Hematopoietic multipotent progenitor cell treated with erythropoietin and hydrocortisone succinate and interleukin-3 and kit ligand, for 6 days (in vitro differentiated cells): ENCODE results near the gene FFAR2.

ENCODE experiments used
- DNase-seq: peaks from one replicate; pipeline ENCODE4 v3.0.0-alpha.2; 2015

The FFAR2 gene

GRCh38 chr19:35427187-35427586 lies 20.9 kb upstream of the FFAR2 start:
- DNase-seq = no peak

DNA sequence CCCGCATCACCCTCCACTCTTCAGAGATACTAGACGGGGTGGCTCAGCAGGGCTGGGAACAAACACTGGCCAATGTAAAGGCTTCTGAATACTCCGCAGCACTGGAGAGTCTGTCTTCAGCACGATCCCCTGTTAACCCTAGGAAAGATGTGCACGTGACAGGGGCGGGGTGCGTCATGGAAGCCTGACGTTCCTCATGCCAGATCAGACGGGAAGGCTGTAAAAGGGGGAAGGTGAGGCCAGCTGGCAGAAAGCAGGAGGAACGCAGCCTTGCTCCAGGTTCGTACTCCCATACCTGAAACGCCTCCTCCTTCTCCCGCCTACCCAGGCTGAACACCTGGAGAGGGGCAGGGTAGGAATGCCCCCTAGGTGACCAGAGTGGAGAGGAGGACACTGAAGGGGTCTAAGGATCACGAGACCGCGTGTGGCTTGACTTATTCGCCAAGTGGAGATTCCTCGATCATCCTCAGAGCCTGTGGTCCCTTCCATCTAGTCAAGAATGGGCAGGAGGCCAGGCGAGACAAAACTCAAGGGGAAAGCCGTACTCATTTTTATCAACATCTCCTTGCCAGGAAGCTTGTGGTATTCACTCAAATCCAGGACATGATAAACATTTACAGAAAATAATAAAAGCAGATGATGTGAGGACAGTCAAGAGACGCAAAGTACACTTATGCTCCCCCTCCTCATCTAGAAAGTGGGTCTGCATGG lies 18.2 kb upstream of the FFAR2 start:
- DNase-seq = no peak

- DNase-seq = no peak
Observed at GRCh38 chr19:35430409-35431144, 17.5 kb upstream of the FFAR2 start.

DNA sequence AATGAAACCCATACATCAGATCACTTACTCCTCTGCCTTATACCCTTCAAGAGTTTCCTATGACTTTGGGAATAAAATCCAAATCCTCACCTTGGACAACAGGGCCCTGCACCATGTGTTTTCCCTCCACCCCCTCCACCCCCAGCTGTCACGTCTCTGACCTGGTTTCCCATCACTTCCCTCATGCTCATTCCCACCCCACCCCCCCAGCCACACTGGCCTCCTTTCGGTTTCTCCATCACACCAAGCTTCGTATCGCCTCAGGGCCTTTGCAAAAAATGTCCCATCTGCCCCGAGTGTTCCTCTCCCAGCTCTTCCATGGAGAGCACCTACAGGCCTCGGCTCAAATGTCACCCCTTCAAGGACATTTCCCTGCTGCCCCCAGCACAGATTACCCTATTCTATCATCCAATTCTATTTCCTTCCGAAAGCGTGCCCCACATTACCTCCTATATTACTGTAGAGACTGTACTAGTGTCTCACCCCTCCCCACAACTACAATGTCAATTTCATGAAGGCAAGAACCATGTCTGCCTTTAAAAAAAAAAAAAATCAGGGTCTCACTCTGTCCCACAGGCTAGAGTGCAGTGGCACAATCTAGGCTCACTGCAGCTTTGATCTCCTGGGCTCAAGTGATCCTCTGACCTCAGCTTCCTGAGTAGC lies 16.8 kb upstream of the FFAR2 start:
- no peak for DNase-seq

- DNase-seq = no peak
Observed at GRCh38 chr19:35432911-35433310, 15.1 kb upstream of the FFAR2 start.

DNA sequence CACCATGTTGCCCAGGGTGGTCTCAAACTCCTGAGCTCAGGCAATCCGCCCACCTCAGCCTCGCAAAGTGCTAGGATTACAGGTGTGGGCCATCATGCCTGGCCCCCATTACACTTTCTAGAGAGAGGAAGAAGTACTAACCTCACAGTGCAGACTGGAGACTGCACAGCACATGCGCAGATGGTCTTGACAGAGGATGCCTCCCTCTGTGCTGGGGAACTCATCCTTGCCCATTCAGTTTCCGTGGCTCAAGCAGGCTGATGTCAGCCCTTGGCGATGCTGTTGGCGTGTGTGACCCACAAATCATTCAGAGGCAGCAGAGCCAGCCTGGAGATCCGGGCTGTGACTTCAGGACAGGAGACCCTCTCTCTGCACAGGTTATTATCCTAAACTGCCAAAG lies 14.6 kb upstream of the FFAR2 start:
- no peak for DNase-seq

- DNase-seq = no peak
Observed at GRCh38 chr19:35435896-35436295, 12.2 kb upstream of the FFAR2 start.

GRCh38 chr19:35436477-35437405 lies 11.3 kb upstream of the FFAR2 start:
- DNase-seq = peak; percentile 68

- DNase-seq = no peak
Observed at GRCh38 chr19:35437406-35437951, 10.6 kb upstream of the FFAR2 start.

DNA sequence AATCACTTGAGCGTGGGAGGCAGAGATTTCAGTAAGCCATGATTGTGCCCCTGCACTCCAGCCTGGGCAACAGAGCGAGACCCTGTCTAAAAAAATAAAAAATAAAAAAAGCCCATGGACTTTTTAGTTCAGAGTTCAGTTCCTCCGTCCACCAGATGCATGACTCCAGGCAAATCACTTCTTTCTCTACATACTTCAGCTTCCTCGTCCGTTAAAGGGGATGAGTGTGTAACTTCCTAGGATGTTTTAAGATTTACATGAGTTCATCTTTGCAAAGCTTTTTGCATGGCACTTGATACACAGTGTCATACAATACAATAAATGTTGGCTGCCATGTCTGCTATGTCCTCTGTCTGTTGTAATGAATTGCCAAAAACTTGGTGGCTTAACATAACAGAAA lies 10.0 kb upstream of the FFAR2 start:
- no peak for DNase-seq

DNA sequence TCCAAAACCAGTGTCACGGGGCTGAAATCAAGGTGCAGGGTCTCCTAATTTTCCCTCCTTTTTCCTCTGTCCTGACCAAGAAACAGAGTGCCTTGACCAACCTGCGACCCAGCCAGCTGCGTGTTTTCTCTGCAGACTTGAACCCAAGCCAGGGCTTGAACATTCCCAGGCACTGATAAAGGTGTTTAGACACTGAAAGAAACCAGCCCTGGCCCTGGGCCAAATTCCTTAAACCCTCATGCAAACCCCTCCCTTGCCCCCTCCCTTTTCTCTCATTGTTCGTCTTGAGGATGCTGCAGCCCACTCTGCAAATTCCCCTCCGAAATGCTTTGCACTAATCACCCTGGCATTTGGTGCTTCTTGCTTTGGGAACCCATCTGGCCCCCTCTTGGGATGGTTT lies 9.5 kb upstream of the FFAR2 start:
- DNase-seq = no peak

- DNase-seq = no peak
Observed at GRCh38 chr19:35439921-35440320, 8.1 kb upstream of the FFAR2 start.

DNA sequence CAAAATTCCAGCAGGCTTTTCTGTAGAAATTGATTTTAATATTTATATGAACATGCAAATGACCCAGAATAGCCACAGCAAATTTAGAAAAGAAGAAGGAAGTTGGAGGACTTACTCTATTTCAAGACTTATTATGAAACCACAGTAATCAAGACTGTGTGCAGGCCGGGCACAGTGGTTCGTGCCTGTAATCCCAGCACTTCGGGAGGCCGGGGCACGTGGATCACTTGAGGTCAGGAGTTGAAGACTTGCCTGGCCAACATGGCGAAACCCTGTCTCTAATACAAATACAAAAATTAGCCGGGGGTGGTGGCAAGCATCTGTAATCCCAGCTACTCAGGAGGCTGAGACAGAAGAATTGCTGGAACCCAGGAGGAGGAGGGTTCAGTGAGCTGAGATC lies 6.0 kb upstream of the FFAR2 start:
- DNase-seq = peak; percentile 44

- no peak for DNase-seq
Observed at GRCh38 chr19:35444735-35445134, 3.3 kb upstream of the FFAR2 start.

DNA sequence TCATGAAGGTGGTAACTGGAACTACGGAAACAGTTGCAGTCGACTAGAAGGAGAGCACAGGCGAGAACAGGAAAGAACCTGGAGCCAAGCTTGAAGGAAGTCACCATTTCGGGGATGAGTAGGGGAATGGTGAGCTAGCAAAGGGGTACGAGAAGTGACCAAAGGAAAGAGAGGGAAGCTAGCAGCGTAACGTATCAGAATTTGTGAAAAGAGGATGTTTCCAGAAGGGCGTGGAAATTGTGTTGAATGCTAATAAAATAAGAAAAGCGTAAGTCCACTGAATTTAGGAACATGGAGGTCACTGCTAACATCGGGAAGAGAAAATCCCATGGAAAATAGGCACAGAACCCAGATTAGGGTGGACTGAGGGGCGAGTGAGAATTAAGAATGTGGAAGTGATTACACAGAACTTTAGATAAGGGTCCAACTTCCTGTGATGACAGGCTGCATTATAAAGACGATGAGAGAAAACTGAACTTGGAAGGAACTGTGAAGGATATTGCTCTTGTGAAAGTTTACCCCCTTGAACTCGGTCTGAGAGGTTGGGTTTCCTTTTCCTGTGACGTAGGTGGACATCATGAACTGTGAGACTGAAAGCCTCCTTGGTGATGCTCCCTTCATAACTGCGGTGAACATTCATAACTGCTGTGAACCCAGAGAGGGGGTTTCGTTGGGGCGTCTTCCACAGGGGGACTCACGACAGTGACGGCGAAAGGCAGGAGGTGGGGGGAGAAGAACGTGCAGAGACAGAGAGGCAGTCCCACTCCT lies 2.0 kb upstream of the FFAR2 start:
- peak; percentile 18 for DNase-seq

DNA sequence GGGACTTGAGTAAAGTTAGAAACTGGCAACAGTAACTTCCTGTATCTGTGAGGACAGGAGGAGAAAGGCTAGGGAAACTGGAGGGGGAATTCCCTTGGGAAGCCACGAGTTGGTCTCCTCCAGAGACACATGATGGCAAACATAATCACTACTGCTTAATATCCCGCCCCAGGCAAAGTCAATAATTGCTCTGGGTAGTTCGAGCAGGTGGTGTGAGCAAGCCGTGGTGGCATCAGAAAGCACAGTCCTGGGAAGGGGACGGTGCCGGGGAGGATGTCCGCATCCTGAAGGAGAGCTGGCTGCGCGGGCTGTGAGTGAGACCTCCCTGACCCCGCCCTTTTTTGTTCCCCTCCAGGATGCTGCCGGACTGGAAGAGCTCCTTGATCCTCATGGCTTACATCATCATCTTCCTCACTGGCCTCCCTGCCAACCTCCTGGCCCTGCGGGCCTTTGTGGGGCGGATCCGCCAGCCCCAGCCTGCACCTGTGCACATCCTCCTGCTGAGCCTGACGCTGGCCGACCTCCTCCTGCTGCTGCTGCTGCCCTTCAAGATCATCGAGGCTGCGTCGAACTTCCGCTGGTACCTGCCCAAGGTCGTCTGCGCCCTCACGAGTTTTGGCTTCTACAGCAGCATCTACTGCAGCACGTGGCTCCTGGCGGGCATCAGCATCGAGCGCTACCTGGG lies 1.4 kb downstream of the FFAR2 start:
- DNase-seq = no peak

DNA sequence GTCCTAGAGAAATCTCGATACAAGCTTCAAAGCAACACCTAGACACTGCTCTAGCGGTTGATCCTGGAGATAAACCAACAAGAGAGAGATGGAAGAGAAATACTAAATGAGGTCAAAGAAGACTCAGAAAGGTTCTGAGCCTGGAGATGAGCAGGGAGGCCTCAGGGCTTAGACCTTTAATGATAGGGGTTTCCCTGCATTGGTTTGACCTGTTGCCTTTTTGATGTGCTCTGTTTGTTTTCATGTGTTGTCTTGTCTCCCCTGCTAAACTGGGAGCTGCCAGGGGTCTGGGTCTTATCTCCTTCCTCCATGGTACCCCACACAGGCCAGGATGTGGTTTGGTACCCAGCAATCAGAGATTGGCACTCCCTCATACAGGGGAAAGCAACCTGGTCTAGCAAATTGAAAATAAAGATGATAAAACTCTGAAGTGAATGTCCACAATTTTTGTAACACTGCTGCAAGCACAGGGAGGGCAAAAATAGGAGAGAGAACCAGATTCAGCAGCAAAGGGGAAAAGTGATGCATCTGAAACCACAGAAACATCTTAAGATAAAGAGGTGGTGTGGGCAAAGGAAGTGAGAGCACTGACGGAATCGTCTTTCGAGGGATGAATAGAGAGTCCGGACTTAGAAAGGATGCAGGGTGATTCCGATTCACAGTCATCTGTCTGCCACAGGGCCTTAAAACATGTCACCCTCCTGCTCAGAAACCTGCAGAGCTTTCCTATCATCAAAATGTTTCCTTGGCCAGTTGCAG lies 3.5 kb downstream of the FFAR2 start:
- no peak for DNase-seq

GRCh38 chr19:35454663-35455062 lies 6.6 kb downstream of the FFAR2 start:
- no peak for DNase-seq

DNA sequence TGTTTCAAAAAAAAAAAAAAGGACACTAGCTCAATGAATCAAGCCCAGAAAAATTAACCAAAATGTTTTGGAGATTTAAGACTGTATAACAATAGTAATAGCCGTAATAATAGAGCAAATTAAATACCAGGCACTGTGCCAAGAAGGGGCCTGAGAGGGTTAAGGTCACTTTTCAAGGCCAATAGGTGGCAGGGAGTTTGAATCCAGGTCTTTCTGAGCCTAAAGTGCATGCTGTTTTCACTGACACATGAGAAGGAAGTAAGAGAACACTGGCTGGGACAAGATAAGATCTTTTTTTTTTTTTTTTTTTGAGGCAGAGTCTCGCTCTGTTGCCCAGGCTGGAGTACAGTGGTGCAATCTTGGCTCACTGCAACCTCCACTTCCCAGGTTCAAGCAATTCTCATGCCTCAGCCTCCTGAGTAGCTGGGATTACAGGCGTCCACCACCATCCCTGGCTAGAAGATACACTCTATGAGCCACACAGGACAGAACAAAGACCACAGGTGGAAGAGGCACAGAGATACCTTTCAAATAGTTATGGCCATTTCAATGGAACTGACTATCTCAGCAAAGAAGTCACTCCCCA lies 7.7 kb downstream of the FFAR2 start:
- DNase-seq = no peak

- DNase-seq = no peak
Observed at GRCh38 chr19:35457173-35457572, 9.1 kb downstream of the FFAR2 start.
